Right renal pelvis (tissue), 4 donors: ENCODE measurements around the gene GRK5. TPM values are rescaled to one million over a fixed set of nuclear protein-coding genes. Genes with fewer than 3 reads are reported as not detected.
"Not testable (repeated sequence)": the region's sequence is repeated elsewhere in the genome, so short reads cannot be mapped to it uniquely, and the experiment has no call there.

ENCODE experiments used
- DNase-seq, 4 donors: peaks; one replicate each; pipeline ENCODE4 v3.0.0-alpha.2; 2013; ENCODE audit warnings: low read depth in 4 of 4, low spot score in 3 of 4, missing footprints in 1 of 4
- polyA plus RNA-seq, 4 donors: library from polyadenylated mRNA; unstranded; fragments of 120-200 nt; gene quantifications; one replicate each; pipeline ENCODE4 v1.2.1, GENCODE V29; 2013; ENCODE audit not compliant: insufficient read length in 4 of 4

The GRK5 gene
- polyA plus RNA-seq, 4 donors = 16.9 to 20.1 (median 18.5) TPM

DNA sequence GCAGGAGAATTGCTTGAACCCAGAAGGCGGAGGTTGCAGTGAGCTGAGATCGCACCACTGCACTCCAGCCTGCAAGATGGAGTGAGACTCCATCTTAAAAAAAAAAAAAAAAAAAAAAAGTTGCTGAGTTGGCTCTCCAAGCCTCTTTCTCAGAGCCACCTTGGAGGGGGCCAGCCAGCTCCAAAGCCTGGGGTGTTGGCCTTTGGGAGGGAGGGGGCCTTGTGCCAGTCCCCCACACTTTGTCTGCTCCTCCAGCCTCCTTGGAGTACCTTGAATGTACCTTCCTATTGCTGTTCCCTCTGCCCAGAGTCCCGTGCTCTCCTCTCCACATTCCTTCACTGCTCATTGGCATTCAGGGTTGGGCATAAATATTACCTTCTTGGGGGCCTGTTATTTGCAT is 62.4 kb downstream of the GRK5 start:
- no peak for DNase-seq

DNA sequence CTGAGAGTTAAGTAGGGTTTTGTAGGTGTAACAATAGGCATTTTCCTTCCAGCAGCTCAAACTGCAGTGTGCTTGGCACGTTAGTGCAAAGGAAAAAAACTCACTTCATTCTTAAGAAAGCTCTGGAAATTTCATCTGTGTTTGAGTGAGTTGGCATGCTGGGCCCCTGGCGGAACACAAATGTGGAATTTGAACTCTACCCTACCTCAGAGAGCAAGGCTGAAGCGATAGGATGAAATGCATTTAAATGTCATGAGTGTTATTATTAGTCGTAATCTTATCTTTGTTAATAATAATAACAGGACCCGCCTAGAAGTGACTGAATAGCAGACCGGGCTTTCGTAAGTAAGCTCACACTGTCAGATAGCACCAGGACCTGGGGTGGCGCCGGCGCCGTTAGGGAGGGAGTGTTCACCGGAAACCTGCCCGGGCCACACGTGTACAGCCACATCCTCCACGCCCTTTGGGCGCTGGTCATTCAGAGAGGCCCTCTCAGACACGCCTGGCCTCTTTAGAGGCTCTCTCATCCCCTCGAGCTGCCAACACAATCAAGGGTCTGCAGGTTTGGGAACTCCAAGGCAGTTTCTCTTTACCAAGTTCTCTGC is 63.5 kb downstream of the GRK5 start:
- no peak for DNase-seq

DNA sequence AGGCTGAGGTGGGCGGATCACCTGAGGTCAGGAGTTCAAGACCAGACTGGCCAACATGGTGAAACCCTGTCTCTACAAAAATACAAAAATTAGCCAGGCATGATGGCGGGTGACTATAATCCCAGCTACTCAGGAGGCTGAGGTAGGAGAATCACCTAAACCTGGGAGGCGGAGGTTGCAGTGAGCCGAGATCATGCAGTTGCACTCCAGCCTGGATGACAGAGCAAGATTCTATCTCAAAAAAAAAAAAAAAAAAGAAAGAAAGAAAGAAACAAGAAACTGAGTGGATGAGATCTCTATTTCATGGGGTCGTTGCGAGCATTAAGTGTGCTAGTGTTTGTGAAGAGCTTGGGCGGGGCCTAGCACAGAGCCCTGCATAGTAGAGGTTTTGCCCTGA is 65.0 kb downstream of the GRK5 start:
- not testable (repeated sequence) for DNase-seq

DNA sequence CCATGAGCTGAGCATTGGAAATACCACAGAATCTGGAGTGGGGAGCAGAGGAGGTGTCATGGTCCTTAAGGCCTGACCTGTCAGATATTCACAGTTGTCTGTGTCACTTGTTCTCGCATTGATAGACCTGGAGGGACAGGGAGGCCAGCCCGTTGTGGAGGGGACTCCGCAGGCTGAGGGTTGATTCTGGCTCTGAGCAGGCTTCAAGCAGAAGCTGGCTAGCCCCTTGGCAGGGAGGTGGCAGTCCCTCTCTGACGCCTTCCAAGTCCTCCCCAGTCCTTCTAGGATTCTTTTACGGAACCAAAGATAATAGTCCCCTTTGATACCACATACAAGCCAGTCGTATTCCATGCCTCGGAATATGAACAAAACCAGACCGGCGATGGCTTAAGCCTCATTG is 65.4 kb downstream of the GRK5 start:
- DNase-seq = no peak

DNA sequence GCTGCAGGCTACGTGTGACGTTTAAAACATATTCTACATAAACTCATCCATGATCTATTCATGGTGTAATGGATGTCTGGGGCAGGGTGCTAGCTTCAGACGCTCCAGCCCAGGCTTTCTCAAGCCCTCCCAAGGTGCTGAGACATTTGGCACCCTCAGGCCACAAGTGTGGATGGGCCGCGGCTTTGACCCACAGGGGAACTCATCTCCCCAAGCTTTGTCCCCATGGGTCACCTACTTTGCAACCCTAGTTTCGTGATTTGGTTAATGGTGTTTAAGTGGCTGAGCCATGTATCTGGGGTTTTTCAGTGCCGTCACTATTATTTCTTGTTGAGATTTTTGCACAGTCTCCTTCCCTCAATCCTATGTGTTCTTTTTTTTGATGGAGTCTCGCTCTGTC is 66.0 kb downstream of the GRK5 start:
- DNase-seq = no peak

DNA sequence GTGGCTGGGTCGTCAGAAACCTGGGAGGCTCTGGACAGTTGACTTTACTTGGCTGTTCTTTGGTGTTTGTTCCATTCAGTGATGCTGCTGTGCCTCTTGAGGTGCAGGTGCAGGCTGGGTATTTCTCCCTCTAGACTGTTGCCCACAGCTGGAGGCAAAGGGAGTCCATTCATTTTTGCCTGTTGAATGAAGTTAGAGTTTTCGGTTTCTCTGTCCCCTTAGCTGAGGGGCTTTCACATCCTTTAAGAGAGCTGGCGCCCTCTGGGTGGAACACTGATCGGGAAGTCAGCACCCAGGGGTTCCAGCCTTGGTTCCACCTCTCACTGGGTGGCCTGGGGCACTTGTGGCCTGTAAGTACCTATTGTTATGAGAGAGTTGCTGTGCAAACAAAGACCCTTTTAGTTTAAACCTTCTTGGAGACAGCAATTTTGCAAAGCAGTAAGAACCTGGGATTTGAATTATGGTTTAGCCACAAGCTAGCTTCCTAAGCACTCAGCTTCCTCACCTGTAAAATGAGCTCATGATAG is 67.2 kb downstream of the GRK5 start:
- no peak for DNase-seq

DNA sequence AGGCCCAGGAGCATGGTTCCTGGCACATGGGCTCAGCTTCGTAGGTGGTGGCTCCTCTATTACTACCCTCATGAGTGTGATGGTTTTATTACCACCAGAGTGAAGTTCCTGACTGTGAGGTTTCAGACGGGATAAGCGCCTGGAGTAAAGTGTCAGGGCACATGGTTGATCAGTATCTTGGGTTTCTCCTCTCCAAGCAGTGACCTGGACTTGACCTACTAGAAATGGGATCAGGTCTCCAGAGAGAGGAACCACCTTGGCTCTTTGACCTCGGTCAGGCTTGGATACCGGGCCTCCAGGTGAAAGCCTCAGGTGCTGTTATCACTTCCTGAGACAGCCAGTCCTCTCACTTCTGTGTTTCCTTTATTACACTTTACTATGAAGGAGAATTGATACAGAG is 67.7 kb downstream of the GRK5 start:
- DNase-seq = no peak

DNA sequence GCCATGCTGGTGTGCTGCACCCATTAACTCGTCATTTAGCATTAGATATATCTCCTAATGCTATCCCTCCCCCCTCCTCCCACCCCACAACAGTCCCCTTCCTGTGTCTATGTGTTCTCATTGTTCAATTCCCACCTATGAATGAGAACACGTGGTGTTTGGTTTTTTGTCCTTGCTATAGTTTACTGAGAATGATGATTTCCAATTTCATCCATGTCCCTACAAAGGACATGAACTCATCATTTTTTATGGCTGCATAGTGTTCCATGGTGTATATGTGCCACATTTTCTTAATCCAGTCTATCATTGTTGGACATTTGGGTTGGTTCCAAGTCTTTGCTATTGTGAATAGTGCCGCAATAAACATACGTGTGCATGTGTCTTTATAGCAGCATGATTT is 68.8 kb downstream of the GRK5 start:
- DNase-seq = not testable (repeated sequence)

DNA sequence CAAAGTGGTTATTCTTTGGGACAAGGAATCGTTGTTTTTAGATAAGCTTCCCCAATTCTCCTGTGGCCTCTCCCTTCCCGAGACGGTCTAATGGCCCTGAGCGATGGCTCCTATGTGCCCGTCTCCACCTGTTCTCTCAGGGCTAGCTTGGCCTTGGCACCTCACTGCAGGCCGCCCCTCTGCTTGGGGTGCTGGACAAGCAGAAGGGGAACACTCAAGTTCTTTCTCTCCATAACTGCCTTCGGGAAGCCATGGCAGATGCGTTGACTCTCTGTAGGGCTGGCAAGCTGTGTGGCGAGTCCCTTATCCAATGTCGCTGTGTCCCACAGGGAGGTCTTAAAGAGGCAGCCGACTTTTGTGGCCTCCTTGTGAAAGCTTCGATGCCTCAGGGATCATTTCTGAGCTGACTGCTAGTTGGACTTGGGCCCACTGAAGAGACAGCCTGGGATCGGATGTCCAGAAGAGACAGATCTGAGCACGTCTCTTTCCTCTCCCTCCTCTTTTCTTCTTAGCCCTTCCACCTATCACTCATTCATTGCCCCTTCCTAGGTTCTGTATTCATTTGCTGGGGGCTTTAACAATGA is 70.8 kb downstream of the GRK5 start:
- no peak for DNase-seq

DNA sequence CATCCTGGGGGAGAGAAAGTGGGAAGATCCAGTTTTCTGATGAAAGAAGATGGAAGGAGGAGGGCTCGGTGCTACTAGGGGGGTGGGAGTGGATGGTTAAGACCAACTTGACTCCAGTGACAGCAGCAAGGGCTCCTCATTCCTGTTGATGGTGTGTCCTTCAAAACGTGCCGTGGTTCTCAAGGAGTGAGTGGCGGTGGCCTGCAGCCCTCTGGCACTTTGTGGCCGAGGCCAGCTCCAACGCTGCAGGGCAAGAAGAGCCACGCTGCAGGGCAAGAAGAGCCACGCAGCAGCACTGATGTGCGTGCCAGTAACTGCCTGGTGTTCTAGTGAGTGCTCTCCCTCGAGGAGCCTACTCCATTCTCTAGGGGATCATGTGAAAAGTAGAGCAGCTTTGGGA is 72.1 kb downstream of the GRK5 start:
- no peak for DNase-seq

DNA sequence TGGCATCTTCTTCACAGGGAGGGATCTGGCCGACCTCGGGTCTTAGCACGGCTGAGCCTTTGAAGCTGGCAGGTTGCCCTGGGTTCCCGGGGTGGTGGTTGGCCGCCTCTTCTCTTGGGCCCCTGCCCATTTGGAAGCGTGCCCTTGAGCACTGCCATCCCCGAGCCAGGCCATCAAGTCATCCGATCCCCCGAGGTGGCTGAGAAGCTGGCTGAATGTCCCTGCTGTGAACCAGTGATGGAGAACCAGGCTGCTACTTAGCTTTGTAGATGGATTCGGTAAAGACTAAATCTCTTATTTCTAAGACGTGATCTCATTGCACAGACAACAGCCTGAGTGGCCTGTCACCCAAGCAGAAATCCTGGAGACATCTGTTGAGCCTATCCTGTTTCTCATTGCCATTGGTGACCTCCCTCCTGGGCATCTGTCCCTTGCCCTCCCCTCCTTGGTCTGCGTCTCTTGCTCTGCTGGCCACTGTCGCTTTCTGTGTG is 74.3 kb downstream of the GRK5 start:
- no peak for DNase-seq

DNA sequence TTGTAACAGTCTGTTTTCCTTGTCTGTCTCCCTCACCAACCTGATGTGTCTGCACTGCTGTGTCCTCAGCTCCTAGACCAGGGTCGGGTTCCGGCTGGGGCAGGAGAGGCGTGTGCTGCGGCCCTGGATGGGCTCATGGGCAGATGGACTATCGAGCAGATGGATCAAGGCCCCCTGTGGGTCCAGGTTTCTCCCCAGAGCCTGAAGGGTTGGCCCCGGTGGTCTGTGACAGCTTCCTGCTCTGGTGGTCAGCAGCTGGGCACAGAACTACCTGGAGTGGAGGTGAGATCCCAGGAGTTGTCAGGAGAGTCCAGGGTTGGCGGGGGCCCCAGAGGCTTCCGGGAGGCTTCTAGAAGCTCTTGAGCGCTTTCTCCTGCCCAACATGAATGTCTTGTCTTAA is 75.1 kb downstream of the GRK5 start:
- DNase-seq = no peak

DNA sequence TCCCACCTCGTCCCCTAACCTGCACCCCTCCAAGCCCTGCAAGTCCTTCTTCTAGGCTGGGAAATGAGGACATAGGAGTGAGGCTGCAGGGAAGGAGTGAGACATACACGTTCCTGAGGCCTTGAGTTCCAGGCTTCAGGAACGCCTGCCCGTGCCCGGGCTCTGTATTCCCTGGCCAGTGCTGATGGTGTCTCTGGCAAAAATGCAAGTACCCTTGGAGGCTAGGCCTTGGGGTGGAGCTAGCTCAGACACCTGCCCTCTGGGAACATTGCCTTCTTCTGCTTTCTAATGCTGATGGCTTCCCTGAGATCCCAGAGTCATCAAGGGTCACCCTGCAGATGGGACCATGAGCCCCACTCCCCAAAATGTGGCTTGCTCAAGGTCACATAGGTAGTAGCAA is 76.0 kb downstream of the GRK5 start:
- no peak for DNase-seq

DNA sequence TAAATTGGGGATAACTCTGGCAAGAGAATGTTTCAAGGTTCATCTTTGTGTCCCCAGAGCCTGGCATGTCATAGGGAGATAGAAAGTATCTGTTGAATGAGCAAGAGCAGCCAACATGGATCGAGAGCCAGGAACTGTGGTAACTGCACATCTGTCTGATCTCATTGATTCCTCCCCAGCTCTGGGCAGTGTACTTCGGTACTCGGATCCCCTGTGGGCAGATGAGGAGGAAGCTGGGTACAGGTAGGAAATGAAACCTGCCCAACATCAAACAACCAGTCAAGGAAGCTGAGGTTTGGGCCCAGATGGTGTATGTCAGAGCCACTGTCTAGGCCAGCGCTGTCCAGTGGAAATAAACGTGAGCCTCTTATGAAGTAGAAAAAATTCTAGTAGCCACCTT is 76.4 kb downstream of the GRK5 start:
- no peak for DNase-seq

DNA sequence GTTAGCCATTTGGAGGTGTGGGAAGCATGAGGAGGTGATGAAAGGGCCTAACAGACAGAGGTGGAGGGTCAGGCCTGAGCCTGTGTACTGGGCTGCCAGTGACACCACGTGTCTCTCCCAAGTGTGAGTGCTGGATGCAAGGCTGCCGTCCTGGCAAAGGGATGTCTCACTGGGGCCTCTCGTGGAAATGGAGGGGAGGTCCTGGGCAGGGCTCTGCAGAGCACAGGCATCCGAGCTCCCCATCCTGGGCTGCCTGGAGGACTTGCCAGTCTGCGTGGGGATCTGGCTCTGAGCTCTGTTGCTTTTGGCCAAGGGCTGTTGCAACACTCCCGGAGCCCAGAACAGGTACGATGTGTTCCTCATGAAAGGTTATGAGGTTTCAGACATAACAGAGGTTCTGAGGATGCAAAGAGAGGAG is 77.3 kb downstream of the GRK5 start:
- no peak for DNase-seq

DNA sequence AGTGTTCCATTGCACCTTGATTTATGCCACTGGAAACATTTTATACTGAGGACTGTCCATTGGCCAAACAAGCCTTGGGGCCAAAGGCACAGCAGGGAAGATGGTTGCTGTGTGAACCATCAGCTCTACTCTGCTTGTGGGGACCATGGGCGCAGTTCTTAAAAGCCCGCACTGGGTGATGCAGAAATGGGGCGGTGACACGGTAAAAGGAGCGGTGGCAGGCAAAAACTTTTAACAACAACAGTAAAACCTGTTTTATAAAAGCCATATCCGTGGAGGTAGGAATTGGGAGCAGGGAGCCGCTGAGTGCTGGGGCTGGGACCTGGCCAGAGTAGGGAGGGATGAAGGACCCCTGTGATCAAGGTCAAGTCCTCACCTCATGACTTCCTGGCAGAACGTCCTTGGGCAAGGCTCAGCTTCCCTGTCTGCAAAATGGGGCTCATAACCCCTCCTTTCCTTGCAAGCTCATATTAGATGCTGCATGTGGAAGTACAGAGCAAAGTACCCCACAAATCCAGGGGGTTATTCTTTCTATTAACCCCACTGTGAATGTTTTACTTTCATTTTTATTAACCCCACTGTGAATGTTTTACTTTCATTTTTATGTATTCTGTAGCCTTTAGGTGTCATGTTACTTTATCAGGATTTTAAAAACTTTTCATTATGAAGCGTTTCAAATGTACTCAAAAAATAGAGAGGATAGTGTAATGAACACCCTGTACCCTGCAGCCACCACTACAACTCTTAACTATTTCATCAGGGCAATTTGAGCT is 78.3 kb downstream of the GRK5 start:
- no peak for DNase-seq

DNA sequence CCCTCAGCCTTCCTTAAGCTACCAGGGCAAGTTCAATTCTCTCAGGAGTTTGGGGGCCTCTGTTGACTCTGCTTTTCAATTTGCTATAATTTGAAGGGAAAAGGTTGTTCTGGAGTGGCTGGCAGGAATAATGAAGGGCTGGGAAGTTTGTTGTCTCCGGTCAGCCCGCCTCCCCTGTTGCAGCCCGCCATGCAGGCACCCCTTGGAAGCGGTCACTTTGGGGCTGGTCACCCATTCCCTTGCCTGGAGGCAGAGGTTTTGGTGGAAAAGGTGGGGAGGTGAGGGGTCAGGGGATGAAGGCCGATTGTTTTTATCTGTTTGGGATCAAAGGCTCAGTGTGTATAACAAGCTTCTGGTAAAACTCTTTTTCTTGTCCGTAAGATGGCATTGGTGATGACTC is 79.1 kb downstream of the GRK5 start:
- DNase-seq = no peak

DNA sequence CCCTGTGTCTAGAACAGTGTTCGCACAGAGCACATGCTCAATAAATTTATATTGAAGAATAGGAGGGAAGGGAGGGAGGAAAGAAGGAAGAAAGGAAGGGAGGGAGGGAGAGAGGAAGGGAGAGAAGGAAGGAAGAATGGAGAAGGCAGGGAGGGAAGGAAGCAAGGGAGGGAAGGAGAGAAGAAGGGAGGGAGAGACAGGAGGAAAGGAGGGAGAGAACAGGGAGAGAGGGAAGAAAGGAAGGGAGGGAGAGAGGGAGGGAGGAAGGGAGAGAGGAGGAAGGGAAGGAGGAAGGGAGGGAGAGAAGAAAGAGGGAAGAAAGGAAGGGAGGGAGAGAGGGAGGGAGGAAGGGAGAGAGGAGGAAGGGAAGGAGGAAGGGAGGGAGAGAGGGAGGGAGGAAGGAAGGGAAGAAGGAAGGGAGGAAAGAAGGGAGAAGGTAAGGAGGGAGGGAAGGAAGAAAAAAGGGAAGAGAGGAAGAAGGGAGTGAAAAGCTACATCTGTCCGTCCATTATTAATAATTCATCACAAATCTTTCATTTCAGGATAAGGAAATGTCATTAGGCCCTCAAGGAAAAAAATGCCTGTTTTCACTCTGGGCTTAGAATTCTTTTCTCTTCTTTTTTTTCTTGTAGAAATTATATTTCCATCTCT is 79.7 kb downstream of the GRK5 start:
- no peak for DNase-seq

DNA sequence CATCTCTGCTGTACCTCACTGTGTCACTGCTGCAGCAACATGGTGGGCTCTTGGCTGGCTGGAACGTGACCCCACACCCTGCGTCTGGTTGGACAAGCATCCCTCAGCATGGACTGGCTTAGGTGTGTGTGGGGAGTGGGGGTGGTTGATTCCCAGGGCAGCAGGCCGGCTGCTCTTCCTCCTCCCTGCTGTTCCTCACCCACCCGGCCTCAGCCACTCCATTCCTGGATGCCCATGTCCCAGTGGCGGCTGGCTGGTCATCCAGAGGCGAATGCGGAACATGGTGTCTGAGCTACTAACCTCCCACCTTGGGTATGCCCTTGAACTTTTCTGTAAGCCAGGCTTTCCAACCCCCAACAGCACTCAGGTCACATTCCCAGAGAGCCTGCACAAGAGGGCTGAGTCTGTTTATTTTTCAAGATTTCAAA is 81.2 kb downstream of the GRK5 start:
- DNase-seq = no peak

DNA sequence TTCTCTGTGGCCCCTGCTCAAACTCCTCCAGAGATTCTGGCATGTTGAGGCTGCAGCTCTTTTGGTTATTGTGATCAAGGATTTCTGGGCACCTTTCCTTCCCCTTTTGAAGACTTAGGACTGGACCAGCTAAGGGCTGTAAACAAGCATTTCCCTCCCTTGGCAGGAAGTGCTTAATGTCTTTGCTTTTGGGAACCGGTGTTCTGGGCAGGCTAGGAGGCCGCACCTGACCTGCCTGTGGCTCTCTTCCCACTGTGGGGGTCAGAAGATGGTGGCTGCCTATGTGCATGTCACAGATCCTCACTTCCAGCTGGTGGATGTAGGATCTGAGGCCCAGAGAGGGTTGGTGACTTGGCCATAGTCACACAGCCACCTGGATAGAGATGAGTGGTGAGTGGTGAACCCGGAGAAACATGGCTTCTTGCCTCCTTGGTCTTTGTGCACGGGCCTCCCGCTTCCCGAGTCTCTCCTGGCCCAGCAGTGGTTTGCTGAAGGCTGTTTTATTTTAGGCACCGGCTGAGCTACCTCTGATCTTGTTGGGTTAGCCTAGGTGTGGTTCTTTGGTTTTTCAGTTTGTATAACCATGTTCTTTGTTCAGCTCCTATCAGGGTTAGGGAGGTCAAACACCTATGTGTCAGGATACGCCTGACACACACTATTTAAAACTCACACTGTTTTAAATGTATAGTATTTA is 82.0 kb downstream of the GRK5 start:
- no peak for DNase-seq
